Stomach (tissue), 4 donors: Measurements from ENCODE around the gene ACTL8.

Experiments used
- EP300 ChIP-seq: sonication (generic); formaldehyde crosslinking; IDR thresholded peaks from one replicate; pipeline ENCODE4 v1.6.1; 2017; ENCODE audit warnings: antibody characterized with exemption
- POLR2A ChIP-seq, 4 donors: fragments of 450-650 bp; IDR thresholded peaks; one replicate each; pipeline ENCODE4 v1.6.1; 2016; ENCODE audit warnings: antibody characterized with exemption in 4 of 4, control low read depth in 2 of 4, mild to moderate bottlenecking in 1 of 4, moderate library complexity in 1 of 4
- POLR2AphosphoS5 ChIP-seq, 3 donors: sonication (generic); formaldehyde crosslinking; IDR thresholded peaks; one replicate each; pipeline ENCODE4 v1.6.1; 2016; ENCODE audit warnings: antibody characterized with exemption in 3 of 3
- TF ChIP-seq, protein P1 (sequence below), 7 experiments: fragments of 450-650 bp in 4 of 7; fragments of 200-600 bp in 3 of 7; sonication (generic) in 3 of 7; IDR thresholded peaks; one replicate each; pipeline ENCODE4 v1.5.1; 2016 to 2019; ENCODE audit warnings: antibody characterized with exemption in 7 of 7, control low read depth in 2 of 7, mild to moderate bottlenecking in 1 of 7

DNA sequence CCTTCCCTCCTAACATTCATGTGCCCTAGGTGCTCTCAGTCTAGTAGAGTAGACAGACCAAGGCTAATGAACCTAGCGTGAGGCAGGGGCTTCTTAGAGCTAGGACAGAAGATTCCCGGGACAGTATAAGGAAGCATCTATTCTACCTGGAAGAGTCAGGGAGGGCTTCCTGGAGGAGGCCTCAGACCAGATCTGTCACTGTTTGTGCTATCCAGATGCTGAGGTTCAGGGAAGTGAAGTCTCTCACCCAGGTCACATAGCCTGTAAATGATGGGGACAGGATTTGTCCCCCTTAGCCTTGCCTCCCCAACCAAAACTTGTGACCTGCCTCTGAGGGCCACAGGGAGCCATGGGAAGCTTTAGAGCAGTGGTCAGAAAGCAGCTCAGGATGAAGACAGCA, 20.7 kb downstream of the ACTL8 start:
- TF ChIP-seq, protein P1, sequence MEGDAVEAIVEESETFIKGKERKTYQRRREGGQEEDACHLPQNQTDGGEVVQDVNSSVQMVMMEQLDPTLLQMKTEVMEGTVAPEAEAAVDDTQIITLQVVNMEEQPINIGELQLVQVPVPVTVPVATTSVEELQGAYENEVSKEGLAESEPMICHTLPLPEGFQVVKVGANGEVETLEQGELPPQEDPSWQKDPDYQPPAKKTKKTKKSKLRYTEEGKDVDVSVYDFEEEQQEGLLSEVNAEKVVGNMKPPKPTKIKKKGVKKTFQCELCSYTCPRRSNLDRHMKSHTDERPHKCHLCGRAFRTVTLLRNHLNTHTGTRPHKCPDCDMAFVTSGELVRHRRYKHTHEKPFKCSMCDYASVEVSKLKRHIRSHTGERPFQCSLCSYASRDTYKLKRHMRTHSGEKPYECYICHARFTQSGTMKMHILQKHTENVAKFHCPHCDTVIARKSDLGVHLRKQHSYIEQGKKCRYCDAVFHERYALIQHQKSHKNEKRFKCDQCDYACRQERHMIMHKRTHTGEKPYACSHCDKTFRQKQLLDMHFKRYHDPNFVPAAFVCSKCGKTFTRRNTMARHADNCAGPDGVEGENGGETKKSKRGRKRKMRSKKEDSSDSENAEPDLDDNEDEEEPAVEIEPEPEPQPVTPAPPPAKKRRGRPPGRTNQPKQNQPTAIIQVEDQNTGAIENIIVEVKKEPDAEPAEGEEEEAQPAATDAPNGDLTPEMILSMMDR (IDR thresholded peaks at IDR 0.05), result no peak
- TF ChIP-seq POLR2AphosphoS5 (IDR thresholded peaks at IDR 0.05) (no peak), POLR2A (IDR thresholded peaks at IDR 0.05) (no peak), EP300 (no peak)
